GM12878 (cell line): ENCODE measurements around the gene RB1. TPM values are rescaled to one million over a fixed set of nuclear protein-coding genes. Genes with fewer than 3 reads are reported as not detected.
A peak's percentile ranks its signal among the peaks of the same experiment; 100 is the strongest.

Experiments used
- BACH1 ChIP-seq: fragments of 450-650 bp; IDR thresholded peaks from 2 replicates; pipeline ENCODE4 v1.6.1; 2017; ENCODE audit warnings: mild to moderate bottlenecking, borderline replicate concordance
- CBX3 ChIP-seq: fragments of 200-600 bp; sonication (generic); IDR thresholded peaks from 2 replicates; pipeline ENCODE4 v1.6.1; 2016; ENCODE audit warnings: low read depth, borderline replicate concordance
- ETV6 ChIP-seq, 2 experiments: fragments of 450-650 bp in 1 of 2; IDR thresholded peaks in 1 of 2; conservative IDR thresholded peaks in 1 of 2; 2 replicates each; pipeline ENCODE4 v1.6.1; 2014; ENCODE audit warnings: antibody characterized with exemption in 1 of 2, borderline replicate concordance in 1 of 2, low read depth in 1 of 2, mild to moderate bottlenecking in 1 of 2, moderate library complexity in 1 of 2
- HDAC2 ChIP-seq: fragments of 200-600 bp; sonication (generic); IDR thresholded peaks from 2 replicates; pipeline ENCODE4 v1.6.1; 2017
- KAT2A ChIP-seq: conservative IDR thresholded peaks from 2 replicates; pipeline ENCODE4 v1.6.1; 2011; ENCODE audit warnings: low read depth, low read length; ENCODE audit not compliant: control insufficient read depth
- MAX ChIP-seq: IDR thresholded peaks from 2 replicates; pipeline ENCODE4 v1.6.1; 2012; ENCODE audit warnings: low read depth, low read length, improper control_type of control experiment
- MLLT1 ChIP-seq: fragments of 450-650 bp; IDR thresholded peaks from 2 replicates; pipeline ENCODE4 v1.6.1; 2016; ENCODE audit warnings: mild to moderate bottlenecking
- MYC ChIP-seq: IDR thresholded peaks from 2 replicates; pipeline ENCODE4 v1.6.1; 2011; ENCODE audit warnings: mild to moderate bottlenecking, low read length, moderate library complexity, inconsistent platforms; ENCODE audit not compliant: insufficient read depth, insufficient replicate concordance, insufficient read length, severe bottlenecking
- PAX8 ChIP-seq: fragments of 450-650 bp; IDR thresholded peaks from 2 replicates; pipeline ENCODE4 v1.6.1; 2017; ENCODE audit warnings: mild to moderate bottlenecking, moderate library complexity
- PRDM15 ChIP-seq: fragments of 450-650 bp; formaldehyde crosslinking; IDR thresholded peaks from 2 replicates; pipeline ENCODE4 v1.4.0; 2020; ENCODE audit warnings: mild to moderate bottlenecking, moderate library complexity
- TCF12 ChIP-seq: IDR thresholded peaks from 2 replicates; pipeline ENCODE4 v1.6.1; 2011; ENCODE audit warnings: low read depth, mild to moderate bottlenecking, low read length
- ZBTB11 ChIP-seq: fragments of 450-650 bp; formaldehyde crosslinking; IDR thresholded peaks from 2 replicates; pipeline ENCODE4 v1.5.0; 2022; ENCODE audit warnings: mild to moderate bottlenecking, missing genetic modification characterization
- ZNF274 ChIP-seq: IDR thresholded peaks from one replicate; pipeline ENCODE4 v1.8.0; 2011; ENCODE audit not compliant: insufficient read length, insufficient read depth
- polyA plus RNA-seq, 11 experiments: library from polyadenylated mRNA; depleted of rRNA in 4 of 11; unstranded in 6 of 11; stranded (reverse) in 5 of 11; fragments of >200 nt; fragmentation: Nextera tagmentation in 4 of 11; fragmentation: Illumina TruSeq in 1 of 11; extraction: Ambion mirVana in 4 of 11; extraction: Trizol in 1 of 11; gene quantifications; 1 replicate in 1 of 11; 2 replicates in 10 of 11; pipeline versions ENCODE4 v1.2.1 to v1.2.3, GENCODE V29; 2011 to 2016; ENCODE audit warnings: inconsistent platforms in 2 of 11, missing spikeins in 2 of 11, low read depth in 1 of 11
- total RNA-seq, 4 experiments: library from RNA; depleted of rRNA in 3 of 4; stranded (reverse); fragments of >200 nt in 3 of 4; fragmentation: Illumina TruSeq in 1 of 4; extraction: Trizol in 1 of 4; gene quantifications; 2 replicates each; pipeline versions ENCODE4 v1.2.1 to v1.2.3, GENCODE V29; 2013 to 2021
- TF ChIP-seq, protein P1 (sequence below): fragments of 450-650 bp; IDR thresholded peaks from 2 replicates; pipeline ENCODE4 v1.6.1; 2017; ENCODE audit warnings: borderline replicate concordance
- TF ChIP-seq, protein P2 (sequence below): fragments of 450-650 bp; IDR thresholded peaks from 2 replicates; pipeline ENCODE4 v1.6.1; 2014; ENCODE audit warnings: mild to moderate bottlenecking

RB1 gene
- total and polyA plus RNA-seq, 10 of the 15 experiments (the other 5 are each of a cell fraction or from before 2014, with no cell fraction given), result 2.8 to 45.0 (median 8.3) TPM

GRCh38 chr13:48304143-48304876 lies 759 bp downstream of the RB1 start (continued):
- TF ChIP-seq PRDM15 (CRISPR knock-in tag) (no peak), MYC (no peak), MAX (no peak; the same call in 1 of the 2 replicates), HDAC2 (no peak; the same call in 1 of the 2 replicates), ZNF274 (no peak), ETV6 (conservative IDR thresholded peaks at IDR 0.05 in 1 of 2, IDR thresholded peaks at IDR 0.05 in 1 of 2; ENCODE audit: borderline replicate concordance in 1 of 2, low read depth in 1 of 2) (peak in 1 of 2 experiments; percentile 51; a peak in 1 of 4 replicates), TCF12 (peak; percentile 84), CBX3 (no peak), PAX8 (no peak; the same call in 1 of the 2 replicates), ZBTB11 (no peak), KAT2A (no peak), MLLT1 (peak; percentile 71), BACH1 (peak; percentile 47; the same call in 1 of the 2 replicates)
- TF ChIP-seq, protein P1, sequence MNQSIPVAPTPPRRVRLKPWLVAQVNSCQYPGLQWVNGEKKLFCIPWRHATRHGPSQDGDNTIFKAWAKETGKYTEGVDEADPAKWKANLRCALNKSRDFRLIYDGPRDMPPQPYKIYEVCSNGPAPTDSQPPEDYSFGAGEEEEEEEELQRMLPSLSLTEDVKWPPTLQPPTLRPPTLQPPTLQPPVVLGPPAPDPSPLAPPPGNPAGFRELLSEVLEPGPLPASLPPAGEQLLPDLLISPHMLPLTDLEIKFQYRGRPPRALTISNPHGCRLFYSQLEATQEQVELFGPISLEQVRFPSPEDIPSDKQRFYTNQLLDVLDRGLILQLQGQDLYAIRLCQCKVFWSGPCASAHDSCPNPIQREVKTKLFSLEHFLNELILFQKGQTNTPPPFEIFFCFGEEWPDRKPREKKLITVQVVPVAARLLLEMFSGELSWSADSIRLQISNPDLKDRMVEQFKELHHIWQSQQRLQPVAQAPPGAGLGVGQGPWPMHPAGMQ, result no peak
- TF ChIP-seq, protein P2, sequence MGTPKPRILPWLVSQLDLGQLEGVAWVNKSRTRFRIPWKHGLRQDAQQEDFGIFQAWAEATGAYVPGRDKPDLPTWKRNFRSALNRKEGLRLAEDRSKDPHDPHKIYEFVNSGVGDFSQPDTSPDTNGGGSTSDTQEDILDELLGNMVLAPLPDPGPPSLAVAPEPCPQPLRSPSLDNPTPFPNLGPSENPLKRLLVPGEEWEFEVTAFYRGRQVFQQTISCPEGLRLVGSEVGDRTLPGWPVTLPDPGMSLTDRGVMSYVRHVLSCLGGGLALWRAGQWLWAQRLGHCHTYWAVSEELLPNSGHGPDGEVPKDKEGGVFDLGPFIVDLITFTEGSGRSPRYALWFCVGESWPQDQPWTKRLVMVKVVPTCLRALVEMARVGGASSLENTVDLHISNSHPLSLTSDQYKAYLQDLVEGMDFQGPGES, result no peak
